Lung (tissue), 12 donors: ENCODE data around the gene LMBR1L. TPM values are rescaled to one million over a fixed set of nuclear protein-coding genes. Genes with fewer than 3 reads are reported as not detected.

ENCODE experiments used
- ATAC-seq: fragments of 200-7000 bp; cut with Tn5 transposase; one replicate; pipeline ENCODE4 v1.9.1; 2020; ENCODE audit warnings: moderate number of reproducible peaks; ENCODE audit not compliant: insufficient read depth, low FRiP score
- DNase-seq, 3 donors: peaks; one replicate each; pipeline ENCODE4 v3.0.0-alpha.2; 2013 to 2017
- H3K27ac ChIP-seq, 2 donors: one replicate each; pipeline ENCODE4 v1.5.1; 2013; ENCODE audit warnings: mild to moderate bottlenecking in 2 of 2, moderate library complexity in 2 of 2, control low read depth in 1 of 2, inconsistent platforms in 1 of 2, low read depth in 1 of 2, low read length in 1 of 2
- H3K27me3 ChIP-seq, 3 donors: one replicate each; pipeline ENCODE4 v1.5.1; 2013; ENCODE audit warnings: low read length in 2 of 3; ENCODE audit not compliant: control insufficient read depth in 3 of 3, insufficient read depth in 3 of 3
- H3K36me3 ChIP-seq, 4 donors: one replicate each; pipeline ENCODE4 v1.5.1; 2013; ENCODE audit warnings: low read length in 4 of 4, mild to moderate bottlenecking in 1 of 4, moderate library complexity in 1 of 4; ENCODE audit not compliant: control insufficient read depth in 4 of 4, insufficient read depth in 4 of 4
- H3K4me1 ChIP-seq, 5 donors: one replicate each; pipeline ENCODE4 v1.5.1; 2013; ENCODE audit warnings: low read length in 5 of 5, mild to moderate bottlenecking in 2 of 5, moderate library complexity in 1 of 5; ENCODE audit not compliant: control insufficient read depth in 5 of 5, insufficient read depth in 5 of 5
- H3K4me3 ChIP-seq: one replicate; pipeline ENCODE4 v1.5.1; 2013; ENCODE audit warnings: mild to moderate bottlenecking, control low read depth, moderate library complexity
- H3K9ac ChIP-seq, 2 donors: one replicate each; pipeline ENCODE4 v1.5.1; 2013; ENCODE audit warnings: low read length in 2 of 2, control low read depth in 1 of 2; ENCODE audit not compliant: insufficient read depth in 1 of 2
- H3K9me3 ChIP-seq, 4 donors: one replicate each; pipeline ENCODE4 v1.5.1; 2013; ENCODE audit warnings: low read length in 3 of 4, mild to moderate bottlenecking in 1 of 4, moderate library complexity in 1 of 4; ENCODE audit not compliant: control insufficient read depth in 4 of 4, insufficient read depth in 3 of 4
- WGBS, 2 donors: extraction: QIAGEN DNeasy Blood & Tissue Kit; methylation state at CpG; one replicate each; pipeline ENCODE4 v1.1.7; 2013; 5-methylcytosine and 5-hydroxymethylcytosine counted together
- polyA plus RNA-seq, 2 donors: library from polyadenylated mRNA; stranded (reverse); fragments of 200-250 nt; gene quantifications; one replicate each; pipeline ENCODE4 v1.2.1, GENCODE V29; 2013
- total RNA-seq, 2 donors: library from RNA; depleted of rRNA in 1 of 2; stranded (reverse); fragments of >200 nt in 1 of 2; gene quantifications; one replicate each; pipeline ENCODE4 v1.2.1, GENCODE V29; 2014 to 2021
- TF ChIP-seq, protein P1 (sequence below): IDR thresholded peaks from 2 replicates; pipeline ENCODE4 v1.5.1; 2012; ENCODE audit warnings: mild to moderate bottlenecking; ENCODE audit errors: control extremely low read depth, extremely low read depth
- donor health status: control.
- donor health status: control.
- donor health status: Bipolar disorder and iron deficiency.
- donor health status: healthy.
- donor health status: DM: yes; HTN: yes; CAD: no.

The LMBR1L gene
- total and polyA plus RNA-seq, 4 donors: 34.8 to 70.1 (median 38.7) TPM

DNA sequence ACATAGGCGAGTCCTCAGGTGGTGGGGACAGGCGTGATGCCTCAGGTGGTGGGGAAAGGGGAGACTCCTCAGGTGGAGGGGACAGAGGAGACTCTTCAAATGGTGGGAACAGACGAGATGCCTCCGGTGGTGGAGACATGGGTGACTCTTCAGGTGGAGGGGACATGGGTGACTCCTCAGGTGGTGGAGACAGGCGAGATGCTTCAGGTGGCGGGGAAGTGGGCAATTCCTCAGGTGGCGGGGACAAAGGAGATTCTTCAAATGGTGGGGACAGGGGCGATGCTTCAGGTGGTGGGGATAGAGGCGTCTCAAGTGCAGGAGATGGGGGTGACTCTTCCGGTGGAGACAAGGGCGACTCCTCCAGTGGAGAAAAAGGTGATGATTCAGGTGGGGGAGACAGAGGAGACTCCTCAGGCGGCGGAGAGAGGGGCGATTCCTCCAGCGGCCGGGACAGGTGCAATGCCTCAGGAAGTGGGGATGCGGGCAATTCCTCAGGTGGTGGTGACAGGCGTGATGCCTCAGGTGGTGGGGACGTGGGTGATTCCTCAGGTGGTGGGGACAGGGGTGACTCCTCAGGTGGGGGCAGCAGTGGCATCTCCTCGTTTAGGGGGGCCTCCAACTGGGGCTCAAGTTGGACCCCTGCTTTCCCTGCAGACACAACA lies 58.7 kb downstream of the LMBR1L start:
- Histone ChIP-seq H3K9me3 (no peaks in the 10 kb centered on the region), H3K4me3 (no peak overlapping the region), H3K27me3 (no peaks in the 10 kb centered on the region), H3K36me3 (peaks cover 33 to 71% (median 50%) of the 10 kb centered on the region in 4 donors), H3K4me1 (peaks cover 4 to 18% (median 6%) of the 10 kb centered on the region in 5 donors), H3K27ac (no peak overlapping the region), H3K9ac (no peak overlapping the region)
- WGBS, 2 donors: 94 to 96% methylated on average over 20 of the region's 20 CpGs
- DNase-seq (no peak), ATAC-seq (no peak)
- TF ChIP-seq, protein P1, sequence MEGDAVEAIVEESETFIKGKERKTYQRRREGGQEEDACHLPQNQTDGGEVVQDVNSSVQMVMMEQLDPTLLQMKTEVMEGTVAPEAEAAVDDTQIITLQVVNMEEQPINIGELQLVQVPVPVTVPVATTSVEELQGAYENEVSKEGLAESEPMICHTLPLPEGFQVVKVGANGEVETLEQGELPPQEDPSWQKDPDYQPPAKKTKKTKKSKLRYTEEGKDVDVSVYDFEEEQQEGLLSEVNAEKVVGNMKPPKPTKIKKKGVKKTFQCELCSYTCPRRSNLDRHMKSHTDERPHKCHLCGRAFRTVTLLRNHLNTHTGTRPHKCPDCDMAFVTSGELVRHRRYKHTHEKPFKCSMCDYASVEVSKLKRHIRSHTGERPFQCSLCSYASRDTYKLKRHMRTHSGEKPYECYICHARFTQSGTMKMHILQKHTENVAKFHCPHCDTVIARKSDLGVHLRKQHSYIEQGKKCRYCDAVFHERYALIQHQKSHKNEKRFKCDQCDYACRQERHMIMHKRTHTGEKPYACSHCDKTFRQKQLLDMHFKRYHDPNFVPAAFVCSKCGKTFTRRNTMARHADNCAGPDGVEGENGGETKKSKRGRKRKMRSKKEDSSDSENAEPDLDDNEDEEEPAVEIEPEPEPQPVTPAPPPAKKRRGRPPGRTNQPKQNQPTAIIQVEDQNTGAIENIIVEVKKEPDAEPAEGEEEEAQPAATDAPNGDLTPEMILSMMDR: no peak

- H3K27me3 ChIP-seq: no peaks in the 10 kb centered on the region
- ATAC-seq (no peak), DNase-seq (no peak)
- no peaks in the 10 kb centered on the region for H3K9me3 ChIP-seq
- peaks cover 33 to 75% (median 53%) of the 10 kb centered on the region in 4 donors for H3K36me3 ChIP-seq
- no peak overlapping the region for H3K9ac ChIP-seq
- WGBS, 2 donors: 96 to 99% methylated on average over 17 to 18 of the region's 18 CpGs
- no peak overlapping the region for H3K27ac ChIP-seq
- no peak overlapping the region for H3K4me3 ChIP-seq
- peaks cover 0 to 13% (median 5%) of the 10 kb centered on the region in 5 donors for H3K4me1 ChIP-seq
- TF ChIP-seq, protein P1: no peak
These were observed 59.3 kb downstream of the LMBR1L start for GRCh38 chr12:49051373-49051764.

DNA sequence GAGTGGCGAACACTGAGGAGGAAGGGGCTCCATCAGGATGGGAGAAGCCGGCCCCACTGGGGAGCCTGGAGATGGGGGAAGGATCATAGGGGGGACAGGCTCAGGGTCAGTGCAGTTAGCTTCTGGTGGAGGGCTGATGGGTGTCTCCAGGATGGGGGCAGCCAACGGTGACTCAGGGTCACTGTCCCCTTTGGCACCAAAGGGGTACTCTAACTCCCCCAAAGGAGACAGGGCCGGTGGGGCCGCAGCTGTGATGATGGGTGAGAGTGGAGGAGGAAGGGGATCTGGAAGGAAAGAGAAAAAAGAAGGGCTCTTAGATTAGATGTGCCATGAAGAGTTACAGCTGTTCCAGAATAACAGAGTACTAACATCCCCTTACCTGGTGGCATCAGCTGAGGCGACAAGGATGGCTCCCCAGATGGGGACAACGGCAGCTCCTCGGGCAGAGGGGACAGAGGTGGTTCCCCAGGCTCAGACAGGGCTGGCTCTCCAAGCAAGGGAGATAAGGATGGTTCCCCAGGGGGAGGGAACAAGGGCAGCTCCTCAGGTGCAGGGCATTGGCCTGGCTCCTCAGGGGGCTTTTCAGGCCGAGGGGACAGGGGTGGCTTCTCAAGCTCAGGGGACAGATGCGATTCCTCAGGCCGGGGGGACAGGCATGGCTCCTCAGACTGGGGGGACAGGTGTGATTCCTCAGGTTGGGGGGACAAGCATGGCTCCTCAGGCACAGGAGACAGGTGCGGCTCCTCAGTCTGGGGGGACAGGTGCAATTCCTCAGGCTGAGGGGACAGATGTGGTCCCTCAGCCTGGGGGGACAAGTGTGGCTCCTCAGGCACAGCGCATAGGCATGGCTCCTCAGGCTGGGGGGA lies 59.9 kb downstream of the LMBR1L start:
- Histone ChIP-seq H3K9me3 (no peaks in the 10 kb centered on the region), H3K36me3 (peaks cover 33 to 81% (median 59%) of the 10 kb centered on the region in 4 donors), H3K9ac (no peak overlapping the region), H3K4me1 (peaks cover 0 to 7% (median under 1%) of the 10 kb centered on the region in 5 donors), H3K27ac (no peak overlapping the region), H3K4me3 (no peak overlapping the region), H3K27me3 (no peaks in the 10 kb centered on the region)
- 95 to 98% methylated on average over 13 of the region's 13 CpGs for WGBS, 2 donors
- ATAC-seq (no peak), DNase-seq (no peak)
- TF ChIP-seq, protein P1: no peak
